HG03108 (cell line): Measurements from ENCODE around the gene CADM4.
"Not testable (repeated sequence)": the region's sequence is repeated elsewhere in the genome, so short reads cannot be mapped to it uniquely, and the experiment has no call there.

Experiments used
- ATAC-seq: cut with Tn5 transposase; IDR thresholded peaks from one replicate; pipeline ENCODE4 v1.9.1; 2021; ENCODE audit warnings: moderate library complexity; ENCODE audit not compliant: unreplicated experiment

The CADM4 gene, protein sequence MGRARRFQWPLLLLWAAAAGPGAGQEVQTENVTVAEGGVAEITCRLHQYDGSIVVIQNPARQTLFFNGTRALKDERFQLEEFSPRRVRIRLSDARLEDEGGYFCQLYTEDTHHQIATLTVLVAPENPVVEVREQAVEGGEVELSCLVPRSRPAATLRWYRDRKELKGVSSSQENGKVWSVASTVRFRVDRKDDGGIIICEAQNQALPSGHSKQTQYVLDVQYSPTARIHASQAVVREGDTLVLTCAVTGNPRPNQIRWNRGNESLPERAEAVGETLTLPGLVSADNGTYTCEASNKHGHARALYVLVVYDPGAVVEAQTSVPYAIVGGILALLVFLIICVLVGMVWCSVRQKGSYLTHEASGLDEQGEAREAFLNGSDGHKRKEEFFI

GRCh38 chr19:43639519-43640423, at the start of gene CADM4:
Gene CADM4 (minus strand): TSS chr19:43639850. CDS start chr19:43639790, 60 bp downstream.
- ATAC-seq: no peak

DNA sequence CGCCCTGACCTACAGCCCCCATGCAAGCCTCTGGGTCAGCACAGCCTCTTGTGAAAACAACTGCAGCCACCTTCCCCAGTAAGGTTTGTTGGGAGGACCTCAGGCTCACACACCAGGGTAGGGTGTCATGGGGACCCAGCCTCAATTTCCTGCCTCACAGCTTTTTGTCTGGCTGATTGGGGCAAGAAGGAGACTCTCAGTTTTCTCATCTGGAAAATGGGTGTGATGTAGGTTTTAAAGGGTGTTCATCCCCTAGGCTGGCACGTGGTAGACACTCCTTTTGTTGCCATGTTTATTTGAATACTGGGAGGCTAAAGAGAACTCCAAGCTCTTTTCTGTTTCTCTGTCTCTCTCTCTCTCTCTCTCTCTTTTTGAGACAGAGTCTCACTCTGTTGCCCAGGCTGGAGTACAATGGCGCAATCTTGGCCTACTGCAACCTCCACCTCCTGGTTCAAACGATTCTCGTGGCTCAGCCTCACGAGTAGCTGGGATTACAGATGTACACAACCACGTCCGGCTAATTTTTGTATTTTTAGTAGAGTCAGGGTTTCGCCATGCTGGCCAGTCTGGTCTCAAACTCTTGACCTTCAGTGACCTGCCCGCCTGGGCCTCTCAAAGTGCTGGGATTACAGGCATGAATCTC, 48.5 kb upstream of the CADM4 start:
- no peak for ATAC-seq

- ATAC-seq: no peak
Measured at GRCh38 chr19:43687660-43687997, 48.0 kb upstream of the CADM4 start.

GRCh38 chr19:43684326-43684725, 44.7 kb upstream of the CADM4 start:
- ATAC-seq: no peak

GRCh38 chr19:43683905-43684304, 44.3 kb upstream of the CADM4 start:
- ATAC-seq: no peak

GRCh38 chr19:43682824-43683661, 43.4 kb upstream of the CADM4 start:
- ATAC-seq: no peak

- ATAC-seq: not testable (repeated sequence)
Measured at GRCh38 chr19:43682269-43682668, 42.6 kb upstream of the CADM4 start.

DNA sequence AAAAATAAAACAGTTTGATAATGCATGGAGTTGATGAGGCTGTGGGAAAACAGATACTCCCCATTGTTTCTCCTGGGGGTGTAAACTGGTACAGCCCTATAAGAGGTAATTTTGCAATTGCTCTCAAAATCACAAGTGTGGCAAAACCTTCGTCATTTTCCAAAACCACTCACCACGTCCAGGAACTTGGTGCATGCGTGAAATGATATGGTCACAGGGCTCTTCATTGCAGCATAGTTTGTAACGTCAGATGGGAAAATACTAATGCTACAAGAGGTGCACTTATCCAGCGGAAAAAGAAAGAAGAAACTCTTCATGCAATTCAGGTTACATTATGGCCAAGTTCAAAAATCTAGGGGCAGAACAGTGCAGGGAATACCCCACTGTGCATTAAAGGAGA, 42.2 kb upstream of the CADM4 start:
- ATAC-seq: no peak

- ATAC-seq: no peak
Measured at GRCh38 chr19:43678512-43679261, 39.0 kb upstream of the CADM4 start.

DNA sequence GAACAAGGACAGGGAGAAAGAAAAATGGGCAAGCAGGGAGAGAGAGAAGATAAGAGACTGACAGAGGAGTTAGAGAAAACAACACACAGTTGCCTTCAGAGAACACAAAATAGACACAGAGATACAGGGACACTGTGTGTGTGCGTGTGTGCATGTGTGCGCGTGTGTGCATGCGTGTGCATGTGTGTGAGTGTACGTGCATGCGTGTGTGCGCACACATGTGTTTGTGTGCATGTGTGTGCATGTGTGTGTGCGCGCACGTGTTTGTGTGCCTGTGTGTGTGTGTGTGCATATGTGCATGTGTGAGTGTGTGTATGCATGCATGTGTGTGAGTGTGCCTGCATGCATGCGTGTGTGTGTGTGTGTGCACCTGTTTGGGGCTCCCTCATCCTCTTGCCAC, 36.3 kb upstream of the CADM4 start:
- ATAC-seq: no peak

DNA sequence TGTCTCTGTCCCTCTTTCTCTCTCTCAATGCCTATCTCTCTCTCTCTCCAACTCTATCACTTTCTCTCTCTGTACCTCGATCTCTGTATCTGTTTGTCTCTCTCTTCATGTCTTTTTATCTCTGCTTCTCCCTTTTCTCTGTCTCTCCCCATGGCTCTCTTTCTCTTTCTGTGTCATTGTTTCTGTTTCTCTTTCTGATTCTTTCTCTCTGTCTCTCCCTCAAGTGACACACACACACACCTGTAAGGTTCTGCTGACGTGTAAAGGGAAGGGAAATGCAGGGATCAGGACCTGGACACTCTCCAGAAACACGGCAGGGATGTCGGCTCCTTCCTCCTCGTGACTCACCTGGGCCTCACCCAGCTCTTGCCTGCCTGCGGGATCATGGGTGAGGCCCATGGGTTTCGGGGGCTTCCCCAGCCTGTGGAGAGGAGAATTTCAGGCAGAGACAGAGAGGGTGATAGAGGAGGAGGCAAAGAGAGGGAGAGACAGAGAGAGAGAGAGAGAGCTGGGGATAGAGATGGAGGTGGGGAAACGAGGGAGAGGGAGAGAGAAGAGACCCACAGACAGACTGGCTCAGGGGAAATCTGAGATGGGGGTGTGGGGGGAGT, 35.7 kb upstream of the CADM4 start:
- no peak for ATAC-seq

- ATAC-seq: no peak
Measured at GRCh38 chr19:43674596-43674995, 34.9 kb upstream of the CADM4 start.

- ATAC-seq: no peak
Measured at GRCh38 chr19:43674183-43674582, 34.5 kb upstream of the CADM4 start.

GRCh38 chr19:43673637-43674036, 34.0 kb upstream of the CADM4 start:
- no peak for ATAC-seq

GRCh38 chr19:43672061-43672679, 32.5 kb upstream of the CADM4 start:
- ATAC-seq: no peak

- peak; percentile 85 for ATAC-seq
Measured at GRCh38 chr19:43668406-43669109, 28.9 kb upstream of the CADM4 start.

DNA sequence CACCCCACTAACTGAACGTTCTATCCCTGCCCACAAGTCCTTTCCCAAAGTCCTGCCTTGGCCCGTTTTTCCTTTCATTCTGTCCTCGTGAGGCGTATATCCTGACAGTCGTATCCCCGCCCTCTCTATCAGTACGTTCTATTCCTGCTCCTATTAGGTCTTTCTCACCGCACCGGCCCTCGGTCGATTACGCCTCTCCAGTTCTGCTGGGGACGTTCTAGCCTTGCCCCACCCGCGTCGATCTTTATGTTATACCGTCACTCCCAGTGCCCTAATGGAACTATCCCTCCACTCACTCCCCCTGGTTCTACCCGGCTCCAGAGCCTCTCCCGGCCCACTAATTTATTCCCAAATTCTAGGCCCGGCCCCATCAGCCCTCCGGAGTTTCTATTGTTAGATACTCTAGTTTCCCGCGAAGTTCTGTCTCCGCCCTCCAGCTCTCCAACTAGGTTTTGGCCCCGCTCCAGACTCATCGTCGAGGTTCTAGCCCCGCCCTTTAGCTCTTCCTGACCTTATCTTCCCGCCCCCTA, 28.3 kb upstream of the CADM4 start:
- ATAC-seq: no peak
